Measurements from ENCODE around the gene IFT88. TPM values are rescaled to one million over a fixed set of nuclear protein-coding genes. Genes with fewer than 3 reads are reported as not detected.

IFT88 gene
- polyA plus RNA-seq, 3 donors: 2.9 to 4.5 (median 4.1) TPM

GRCh38 chr13:20718958-20719566, 152.1 kb downstream of the IFT88 start:
- WGBS (ENCODE audit: insufficient coverage): 91% methylated on average over 10 of the region's 12 CpGs
- Histone ChIP-seq H3K27ac (ENCODE audit: low read depth in 1 of 2, low read length in 2 of 2) (no peak overlapping the region), H3K4me1 (ENCODE audit: control insufficient read depth in 1 of 2, insufficient read depth in 2 of 2, low read length in 2 of 2) (peaks cover 6 to 10% of the 10 kb centered on the region in 2 donors), H4K20me1 (ENCODE audit: insufficient read depth, low read length) (no peaks in the 10 kb centered on the region), H2AFZ (ENCODE audit: insufficient read depth, low read depth, low read length, poor library complexity, severe bottlenecking) (no peak overlapping the region), H3K4me2 (replicated peaks; ENCODE audit: extremely low read depth, low read length, poor library complexity, severe bottlenecking) (no peak overlapping the region), H3K9me3 (replicated peaks in 1 of 2; ENCODE audit: control insufficient read depth in 1 of 2, insufficient read depth in 1 of 2, low read length in 2 of 2) (no peaks in the 10 kb centered on the region), H3K9ac (ENCODE audit: insufficient read depth, low read length, poor library complexity, severe bottlenecking) (no peak overlapping the region), H3K27me3 (ENCODE audit: control insufficient read depth in 2 of 2, insufficient read depth in 2 of 2, low read length in 2 of 2) (peaks cover 4 to 30% of the 10 kb centered on the region in 2 donors), H3K4me3 (replicated peaks in 1 of 3; ENCODE audit: low read depth in 2 of 3, low read length in 3 of 3) (no peak overlapping the region), H3K36me3 (replicated peaks in 1 of 2; ENCODE audit: control insufficient read depth in 1 of 2, insufficient read depth in 2 of 2, low read length in 2 of 2) (no peaks in the 10 kb centered on the region), H3K79me2 (ENCODE audit: insufficient read depth, low read length) (no peaks in the 10 kb centered on the region)
- no peak for DNase-seq
- no peak for TF ChIP-seq CTCF (IDR thresholded peaks at IDR 0.05)
- no peaks in the 10 kb centered on the region for H3K9me3 Mint-ChIP-seq
- no peaks in the 10 kb centered on the region for H3K36me3 Mint-ChIP-seq
- intact Hi-C loops (cut with micrococcal nuclease): loop anchor here in 1 of 2 donors (10.0 kb wide), 1 partner anchor 206 kb away; no protein-coding TSS in a partner anchor
- H3K4me3 Mint-ChIP-seq: no peak overlapping the region
- no peak overlapping the region for H3K27ac Mint-ChIP-seq
- H3K4me1 Mint-ChIP-seq: peaks cover 11% of the 10 kb centered on the region
- peaks cover 7 to 26% (median 24%) of the 10 kb centered on the region in 3 donors for H3K27me3 Mint-ChIP-seq (ENCODE audit: low read depth in 3 of 3)

DNA sequence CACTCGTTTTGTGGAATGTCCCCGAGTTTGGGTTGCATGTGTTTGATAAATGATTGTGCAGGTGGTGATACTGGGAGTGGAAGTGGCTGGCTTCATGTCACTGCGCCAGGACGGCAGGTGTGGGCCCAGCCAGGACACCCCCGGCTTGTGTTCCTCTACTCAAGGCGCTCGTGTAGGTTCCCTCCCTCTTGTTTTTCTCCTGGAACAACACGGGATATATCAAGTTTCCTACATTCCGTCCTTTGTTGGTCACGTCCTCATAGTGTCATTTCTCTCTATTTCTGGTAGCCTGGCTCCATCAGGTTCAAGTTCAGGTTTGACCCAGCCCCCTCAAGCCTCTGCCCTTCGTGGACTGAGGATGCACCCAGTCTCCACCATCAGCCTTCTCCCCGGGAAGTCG, 152.8 kb downstream of the IFT88 start:
- no peak for TF ChIP-seq CTCF (IDR thresholded peaks at IDR 0.05)
- H3K79me2 ChIP-seq (ENCODE audit: insufficient read depth, low read length): no peaks in the 10 kb centered on the region
- 92% methylated on average over 11 of the region's 13 CpGs for WGBS (ENCODE audit: insufficient coverage)
- H3K9ac ChIP-seq (ENCODE audit: insufficient read depth, low read length, poor library complexity, severe bottlenecking): no peak overlapping the region
- no peak overlapping the region for H3K4me2 ChIP-seq (replicated peaks; ENCODE audit: extremely low read depth, low read length, poor library complexity, severe bottlenecking)
- Mint-ChIP-seq H3K4me1 (peaks cover 10% of the 10 kb centered on the region), H3K36me3 (no peaks in the 10 kb centered on the region), H3K27me3 (ENCODE audit: low read depth in 3 of 3) (peaks cover 5 to 26% (median 24%) of the 10 kb centered on the region in 3 donors), H3K27ac (no peak overlapping the region), H3K4me3 (no peak overlapping the region), H3K9me3 (no peaks in the 10 kb centered on the region)
- peaks cover 4 to 30% of the 10 kb centered on the region in 2 donors for H3K27me3 ChIP-seq (ENCODE audit: control insufficient read depth in 2 of 2, insufficient read depth in 2 of 2, low read length in 2 of 2)
- H3K36me3 ChIP-seq (replicated peaks in 1 of 2; ENCODE audit: control insufficient read depth in 1 of 2, insufficient read depth in 2 of 2, low read length in 2 of 2): no peaks in the 10 kb centered on the region
- no peak overlapping the region for H2AFZ ChIP-seq (ENCODE audit: insufficient read depth, low read depth, low read length, poor library complexity, severe bottlenecking)
- H3K4me1 ChIP-seq (ENCODE audit: control insufficient read depth in 1 of 2, insufficient read depth in 2 of 2, low read length in 2 of 2): peaks cover 6 to 10% of the 10 kb centered on the region in 2 donors
- no peaks in the 10 kb centered on the region for H4K20me1 ChIP-seq (ENCODE audit: insufficient read depth, low read length)
- intact Hi-C loops (cut with micrococcal nuclease): loop anchor here in 1 of 2 donors (10.0 kb wide), 1 partner anchor 205 kb away; no protein-coding TSS in a partner anchor
- H3K27ac ChIP-seq (ENCODE audit: low read depth in 1 of 2, low read length in 2 of 2): no peak overlapping the region
- no peak for DNase-seq
- H3K9me3 ChIP-seq (replicated peaks in 1 of 2; ENCODE audit: control insufficient read depth in 1 of 2, insufficient read depth in 1 of 2, low read length in 2 of 2): no peaks in the 10 kb centered on the region
- no peak overlapping the region for H3K4me3 ChIP-seq (replicated peaks in 1 of 3; ENCODE audit: low read depth in 2 of 3, low read length in 3 of 3)
